DMS79 treated with DMSO at 0.1 percent for 48 hours (cell line): ENCODE measurements around the gene FAM162A.
"Not testable (repeated sequence)": the region's sequence is repeated elsewhere in the genome, so short reads cannot be mapped to it uniquely, and the experiment has no call there.

Experiments
- DNase-seq: peaks from one replicate; lab custom pipeline; 2025; lab: John Stamatoyannopoulos, UW

The FAM162A gene

GRCh38 chr3:122421101-122421500 lies 37.1 kb downstream of the FAM162A start:
- no peak for DNase-seq

GRCh38 chr3:122421836-122422235 lies 37.9 kb downstream of the FAM162A start:
- no peak for DNase-seq

GRCh38 chr3:122427857-122428471 lies 44.0 kb downstream of the FAM162A start:
- no peak for DNase-seq

GRCh38 chr3:122430371-122430770 lies 46.4 kb downstream of the FAM162A start:
- no peak for DNase-seq

- no peak for DNase-seq
These were observed 52.0 kb downstream of the FAM162A start for GRCh38 chr3:122435950-122436349.

DNA sequence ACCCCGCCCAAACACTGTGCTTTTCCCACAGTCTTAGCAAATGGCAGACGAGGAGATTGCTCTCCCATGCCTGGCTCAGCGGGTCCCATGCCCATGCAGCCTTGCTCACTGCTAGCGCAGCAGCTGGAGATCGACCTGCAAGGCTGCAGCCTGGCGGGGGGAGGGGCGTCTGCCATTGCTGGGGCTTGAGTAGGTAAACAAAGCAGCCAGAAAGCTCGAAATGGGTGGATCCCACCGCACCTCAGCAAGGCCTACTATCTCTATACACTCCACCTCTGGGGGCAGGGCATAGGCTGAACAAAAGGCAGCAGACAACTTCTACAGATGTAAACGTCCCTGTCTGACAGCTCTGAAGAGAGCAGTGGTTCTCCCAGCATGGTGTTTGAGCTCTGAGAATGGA lies 59.1 kb downstream of the FAM162A start:
- no peak for DNase-seq

- DNase-seq, result not testable (repeated sequence)
These were observed 59.9 kb downstream of the FAM162A start for GRCh38 chr3:122443762-122444490.

DNA sequence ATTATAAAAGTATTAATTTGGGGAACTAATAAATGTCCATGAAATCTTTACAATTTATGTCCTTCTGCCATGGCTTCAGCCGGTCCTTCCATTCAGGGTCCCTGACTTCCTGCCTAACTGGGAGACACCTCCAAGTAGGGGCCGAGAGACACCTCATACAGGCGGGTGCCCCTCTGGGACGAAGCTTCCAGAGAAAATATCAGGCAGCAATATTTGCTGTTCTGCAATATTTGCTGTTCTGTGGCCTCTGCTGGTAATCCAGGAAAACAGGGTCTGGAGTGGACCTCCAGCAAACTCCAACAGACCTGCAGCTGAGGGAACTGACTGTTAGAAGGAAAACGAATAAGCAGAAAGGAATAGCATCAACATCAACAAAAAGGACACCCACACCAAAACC lies 60.5 kb downstream of the FAM162A start:
- not testable (repeated sequence) for DNase-seq

GRCh38 chr3:122448218-122448617 lies 64.2 kb downstream of the FAM162A start:
- DNase-seq, result not testable (repeated sequence)

DNA sequence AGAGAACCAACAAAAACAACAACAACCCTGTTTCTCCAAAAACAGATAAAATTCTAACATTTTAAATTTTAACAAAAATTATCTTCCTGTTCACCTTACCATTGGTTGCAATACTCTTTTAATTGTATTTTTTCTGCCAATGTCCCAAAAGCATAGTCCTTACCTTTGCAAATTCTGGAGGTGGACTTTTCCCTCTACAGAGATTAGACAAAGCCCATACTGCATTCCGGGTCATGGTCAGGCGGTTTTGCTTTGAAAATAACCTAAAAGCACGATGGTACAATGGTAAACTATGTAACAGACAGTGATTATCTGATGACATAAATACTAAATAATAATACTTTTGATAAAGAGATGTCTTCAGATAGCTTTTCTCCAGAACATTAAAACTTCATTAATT lies 67.4 kb downstream of the FAM162A start:
- no peak for DNase-seq

DNA sequence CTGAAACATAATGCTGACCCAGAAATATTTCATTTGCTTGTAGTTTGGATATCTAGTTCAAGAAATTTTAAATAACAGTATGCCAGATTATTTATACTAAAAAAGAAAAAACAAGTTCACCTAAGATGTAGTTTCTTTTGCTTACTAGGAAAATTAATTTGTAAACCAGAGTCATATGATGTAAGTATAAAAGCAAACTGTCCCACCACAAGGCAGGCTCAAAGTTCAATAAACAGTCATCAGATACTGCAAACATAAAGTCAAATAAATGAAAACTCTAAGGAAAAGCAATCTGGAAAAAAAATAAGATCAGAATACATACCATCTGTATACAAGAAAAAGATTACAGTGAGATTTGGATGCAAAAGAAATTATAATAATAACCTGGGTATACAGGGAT lies 72.1 kb downstream of the FAM162A start:
- DNase-seq, result no peak

- no peak for DNase-seq
These were observed 73.7 kb downstream of the FAM162A start for GRCh38 chr3:122457706-122458105.

- peak; percentile 5 for DNase-seq
These were observed 75.0 kb downstream of the FAM162A start for GRCh38 chr3:122458992-122459391.

DNA sequence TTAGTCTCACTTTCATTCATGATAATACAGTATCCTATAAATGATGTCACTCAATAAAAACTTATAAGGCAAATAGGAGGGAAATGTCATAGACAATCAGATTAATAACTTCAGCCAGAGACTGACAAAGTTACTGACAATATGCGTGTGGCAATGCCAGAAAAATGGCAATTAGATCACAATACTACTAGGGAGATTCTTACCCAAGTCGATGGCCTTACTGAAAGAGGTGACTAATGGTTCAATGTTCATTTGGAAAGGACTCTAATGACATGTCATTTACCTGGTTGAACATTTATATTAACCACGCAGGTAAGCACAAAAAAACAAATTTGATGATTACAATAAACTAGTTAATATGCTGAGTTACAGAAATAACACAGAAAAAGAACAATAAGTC lies 77.8 kb downstream of the FAM162A start:
- no peak for DNase-seq
